ENCODE data around the gene PROM1.

DNA sequence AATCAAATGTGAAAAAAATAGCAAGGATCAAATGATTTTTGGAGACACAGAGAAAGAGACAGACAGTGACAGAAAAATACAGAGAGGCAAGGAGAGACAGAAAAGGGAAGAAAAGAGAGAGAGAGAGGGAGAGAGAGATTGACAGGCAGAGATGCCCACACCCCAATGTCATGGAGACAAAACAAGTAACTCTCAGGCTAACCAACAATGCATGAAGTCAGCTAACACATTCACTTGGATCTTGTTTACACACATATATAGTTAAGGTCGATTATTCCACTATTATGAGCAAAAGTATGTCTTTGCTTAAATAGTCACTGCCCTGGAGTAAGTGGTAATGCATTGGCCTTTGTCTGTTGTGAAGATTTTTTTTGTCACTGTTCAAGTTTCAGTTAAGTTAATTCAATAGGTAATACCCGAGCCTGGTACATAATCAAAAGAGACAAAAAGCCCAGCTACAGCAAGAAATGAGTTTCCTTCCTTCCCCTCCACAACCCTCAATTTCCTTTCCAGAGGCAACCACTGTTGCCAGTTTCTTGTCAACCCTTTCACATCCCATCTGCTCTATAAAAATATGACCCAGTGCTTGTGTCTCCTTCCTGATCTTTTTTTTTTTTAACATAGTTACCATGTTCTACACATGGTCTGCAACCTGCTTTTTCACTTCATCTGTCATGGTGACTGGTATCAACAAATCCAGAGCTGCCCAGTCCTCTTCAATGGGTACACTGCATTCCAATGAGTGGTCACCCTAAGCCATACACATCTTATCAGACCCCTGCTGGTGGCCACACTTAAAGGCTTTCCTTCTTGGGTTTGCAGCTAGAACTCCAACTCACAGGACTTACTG, 52.1 kb downstream of the PROM1 start:
- no peak for TF ChIP-seq EZH2 (IDR thresholded peaks at IDR 0.05)
- no peak for TF ChIP-seq POLR2AphosphoS5 (IDR thresholded peaks at IDR 0.05; ENCODE audit: borderline replicate concordance, low read depth, low read length)
